HL-60 (cell line): ENCODE results near the gene FOXO1.

ENCODE experiments used
- DNase-seq, 2 experiments: peaks; one replicate each; pipeline ENCODE4 v3.0.0-alpha.2; 2010 to 2020; ENCODE audit warnings: low read depth in 1 of 2, low spot score in 1 of 2
- H3K27ac ChIP-seq: fragments of 250-450 bp; sonication (Bioruptor Pico); replicated peaks from 2 replicates; pipeline ENCODE4 v1.5.1; 2020; ENCODE audit warnings: mild to moderate bottlenecking, moderate library complexity
- H3K27me3 ChIP-seq: fragments of 250-450 bp; sonication (Bioruptor Pico); 2 replicates; pipeline ENCODE4 v1.5.1; 2021; ENCODE audit warnings: mild to moderate bottlenecking, moderate library complexity; ENCODE audit not compliant: insufficient read depth, poor library complexity, severe bottlenecking
- H3K4me3 ChIP-seq: replicated peaks from 2 replicates; pipeline ENCODE4 v1.5.1; 2011; ENCODE audit warnings: mild to moderate bottlenecking, control low read depth, low read length; ENCODE audit not compliant: insufficient read depth
- CTCF ChIP-seq: IDR thresholded peaks from one replicate; pipeline ENCODE4 v1.5.1; 2011; ENCODE audit warnings: low read length, control low read depth, inconsistent platforms; ENCODE audit not compliant: insufficient read depth
- GABPA ChIP-seq: IDR thresholded peaks from 2 replicates; pipeline ENCODE4 v1.6.1; 2012; ENCODE audit warnings: low read depth
- POLR2AphosphoS5 ChIP-seq: IDR thresholded peaks from 2 replicates; pipeline ENCODE4 v1.6.1; 2012; ENCODE audit warnings: low read depth
- REST ChIP-seq: IDR thresholded peaks from 2 replicates; pipeline ENCODE4 v1.6.1; 2012; ENCODE audit warnings: low read depth; ENCODE audit not compliant: insufficient replicate concordance
- SPI1 ChIP-seq: IDR thresholded peaks from 2 replicates; pipeline ENCODE4 v1.6.1; 2012; ENCODE audit warnings: low read depth, mild to moderate bottlenecking, borderline replicate concordance

The FOXO1 gene

GRCh38 chr13:40680659-40681323 lies 14.3 kb upstream of the FOXO1 start:
- no peak for TF ChIP-seq GABPA
- Histone ChIP-seq H3K4me3 (no peak overlapping the region), H3K27me3 (no peaks in the 10 kb centered on the region)

GRCh38 chr13:40679480-40679985 lies 13.1 kb upstream of the FOXO1 start:
- TF ChIP-seq REST (no peak), CTCF (no peak)
- Histone ChIP-seq H3K27me3 (no peaks in the 10 kb centered on the region), H3K27ac (no peak overlapping the region), H3K4me3 (no peak overlapping the region)
- DNase-seq = no peak

More at GRCh38 chr13:40680659-40681323, 14.3 kb upstream of the FOXO1 start:
- no peak for DNase-seq
- H3K27ac ChIP-seq = no peak overlapping the region

- Histone ChIP-seq H3K27me3 (peaks cover 14% of the 10 kb centered on the region), H3K27ac (no peak overlapping the region), H3K4me3 (no peak overlapping the region)
- DNase-seq = no peak
- TF ChIP-seq SPI1 = no peak
- no peak for TF ChIP-seq REST
- TF ChIP-seq POLR2AphosphoS5 = no peak
- no peak for TF ChIP-seq CTCF
- no peak for TF ChIP-seq GABPA
Observed at GRCh38 chr13:40677064-40677463, 10.6 kb upstream of the FOXO1 start.

GRCh38 chr13:40676007-40676406 lies 9.6 kb upstream of the FOXO1 start:
- Histone ChIP-seq H3K27ac (no peak overlapping the region), H3K27me3 (peaks cover 22% of the 10 kb centered on the region), H3K4me3 (no peak overlapping the region)
- TF ChIP-seq SPI1 = no peak
- TF ChIP-seq GABPA = no peak
- TF ChIP-seq CTCF = no peak
- no peak for TF ChIP-seq REST
- no peak for TF ChIP-seq POLR2AphosphoS5
- DNase-seq = no peak
